ENCODE measurements around the gene ZNF107.
"Not testable (repeated sequence)": the region's sequence is repeated elsewhere in the genome, so short reads cannot be mapped to it uniquely, and the experiment has no call there.

Gene ZNF107

DNA sequence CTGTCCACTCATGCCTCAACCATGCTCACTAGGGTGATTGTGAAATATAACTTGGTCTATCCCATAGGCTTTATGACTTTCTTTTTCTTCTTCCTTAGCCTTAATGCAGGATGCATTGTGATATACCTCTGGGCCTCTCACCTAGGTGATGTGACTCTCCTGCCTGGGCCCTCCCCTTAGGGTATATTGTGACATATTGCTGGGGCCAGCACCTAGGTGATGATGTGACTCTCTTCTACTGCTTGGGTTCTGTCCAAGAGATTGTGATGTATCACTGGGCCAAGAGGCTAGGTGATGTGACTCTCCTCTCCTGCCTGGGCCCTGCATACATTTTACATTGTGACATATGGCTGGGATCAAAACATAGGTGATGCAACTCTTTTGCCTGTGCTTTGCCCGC, 14.7 kb upstream of the ZNF107 start:
- DNase-seq = no peak

DNA sequence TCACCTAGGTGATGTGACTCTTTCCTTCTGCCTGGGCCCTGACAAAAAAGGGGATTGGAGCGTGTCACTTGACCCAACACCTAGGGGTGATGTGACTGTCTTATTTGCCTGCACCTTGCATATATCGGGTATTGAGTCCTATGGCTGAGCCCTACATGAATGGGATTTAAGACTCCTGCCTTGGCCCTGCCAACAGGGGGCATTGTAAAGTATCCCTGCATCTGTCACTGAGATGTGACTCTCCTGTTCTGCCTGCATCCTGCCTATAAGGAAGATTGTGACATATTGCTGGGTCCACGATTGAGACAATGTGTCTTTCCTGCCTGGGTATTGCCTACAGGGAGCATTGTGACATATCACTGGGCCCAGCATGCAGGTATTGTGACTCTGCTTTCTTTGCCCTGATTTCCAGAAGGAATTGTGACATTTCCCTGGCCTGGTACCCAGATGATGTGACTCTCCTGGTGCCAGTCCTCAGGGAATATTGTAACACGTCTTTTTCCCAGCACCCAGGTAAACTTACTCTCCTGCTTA, 14.2 kb upstream of the ZNF107 start:
- DNase-seq = no peak

DNA sequence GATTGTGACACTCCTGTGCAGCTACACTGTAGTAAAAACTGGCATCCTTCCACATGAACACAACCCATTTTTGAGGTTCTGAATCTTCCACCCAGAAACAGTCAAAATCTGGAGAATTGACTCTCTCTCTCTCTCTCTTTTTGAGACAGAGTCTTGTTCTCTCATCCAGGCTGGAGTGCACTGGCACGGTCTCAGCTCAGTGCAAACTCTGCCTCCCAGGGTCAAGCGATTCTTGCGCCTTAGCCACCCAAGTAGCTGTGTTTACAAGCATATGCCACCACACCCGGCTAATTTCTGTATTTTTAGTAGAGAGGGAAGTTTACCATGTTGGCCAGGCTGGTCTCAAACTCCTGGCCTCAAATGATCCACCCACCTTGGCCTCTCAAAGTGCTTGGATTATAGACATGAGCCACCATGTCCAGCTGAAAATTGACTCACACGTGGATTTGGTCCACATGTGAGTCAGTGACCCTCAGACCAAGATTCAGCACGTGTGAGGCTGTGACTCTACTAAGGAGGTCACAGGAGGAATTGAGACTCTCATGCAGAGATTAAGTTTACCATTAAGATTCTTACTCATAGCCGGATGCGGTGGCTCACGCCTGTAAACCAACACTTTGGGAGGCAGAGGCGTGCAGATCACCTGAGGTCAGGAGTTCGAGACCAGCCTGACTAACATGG, 12.1 kb upstream of the ZNF107 start:
- DNase-seq = no peak

GRCh38 chr7:64654796-64655548, 11.0 kb upstream of the ZNF107 start:
- DNase-seq = no peak

DNA sequence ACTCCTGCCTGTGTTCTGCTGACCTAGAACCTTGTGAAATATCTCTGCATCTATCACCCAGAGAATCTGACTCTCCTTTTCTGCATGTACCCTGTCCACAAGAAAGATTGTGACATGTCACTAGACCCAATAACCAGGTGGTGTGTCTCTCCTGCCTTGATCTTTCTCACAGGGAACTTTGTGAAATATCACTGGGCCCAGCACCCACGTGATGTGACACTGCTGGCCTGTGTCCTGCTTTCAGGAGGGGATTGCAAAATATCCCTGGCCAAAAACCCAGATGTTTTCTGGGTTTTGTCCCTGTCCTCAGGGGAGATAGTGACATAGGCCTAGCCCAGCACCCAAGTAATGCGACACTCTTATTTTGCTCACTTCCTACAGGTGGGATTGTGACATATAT, 10.1 kb upstream of the ZNF107 start:
- DNase-seq = no peak

DNA sequence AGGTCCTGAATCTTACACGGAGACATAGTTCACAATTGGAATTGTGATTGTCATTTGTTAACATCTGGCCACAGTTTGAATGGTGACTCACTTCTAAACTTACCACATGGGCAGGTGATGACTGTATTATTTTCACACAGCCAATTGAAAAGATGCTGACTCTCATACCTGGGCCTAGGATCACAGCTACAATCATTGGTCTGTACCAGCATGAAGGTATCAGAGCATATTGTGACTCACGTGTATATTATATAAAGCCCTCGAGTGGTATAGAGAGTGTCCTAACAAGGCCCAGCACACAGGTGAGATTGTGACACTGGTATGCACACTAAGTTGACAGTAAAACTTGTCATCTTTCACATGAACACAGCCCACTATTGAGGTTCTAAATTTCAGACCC, 9.4 kb upstream of the ZNF107 start:
- DNase-seq = no peak

- not testable (repeated sequence) for DNase-seq
Measured at GRCh38 chr7:64662091-64662490, 3.8 kb upstream of the ZNF107 start.

GRCh38 chr7:64666663-64667050, 724 bp downstream of the ZNF107 start:
- no peak for DNase-seq

- no peak for DNase-seq
Measured at GRCh38 chr7:64667311-64667710, 1.4 kb downstream of the ZNF107 start.

GRCh38 chr7:64672414-64672813, 6.5 kb downstream of the ZNF107 start:
- DNase-seq = no peak

DNA sequence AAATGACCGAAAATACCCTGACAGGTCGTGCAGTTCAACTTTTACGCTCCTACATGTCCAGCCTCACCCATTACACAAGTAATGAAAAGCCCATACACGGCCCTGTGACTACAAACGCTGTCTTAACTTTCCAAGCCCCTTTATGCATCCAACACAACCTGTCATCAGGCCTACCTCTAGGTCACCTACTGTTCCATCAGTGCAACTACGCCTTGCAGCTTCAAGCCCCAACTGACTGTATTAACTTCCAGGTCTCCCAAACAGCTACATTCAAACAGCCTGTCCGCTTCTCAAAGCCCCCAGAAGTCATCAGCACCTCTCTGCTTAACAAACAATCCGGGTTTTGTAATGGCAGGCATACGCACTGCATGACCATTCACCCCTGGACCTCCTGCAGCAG, 19.2 kb downstream of the ZNF107 start:
- no peak for DNase-seq

- DNase-seq = no peak
Measured at GRCh38 chr7:64685741-64686140, 19.8 kb downstream of the ZNF107 start.

DNA sequence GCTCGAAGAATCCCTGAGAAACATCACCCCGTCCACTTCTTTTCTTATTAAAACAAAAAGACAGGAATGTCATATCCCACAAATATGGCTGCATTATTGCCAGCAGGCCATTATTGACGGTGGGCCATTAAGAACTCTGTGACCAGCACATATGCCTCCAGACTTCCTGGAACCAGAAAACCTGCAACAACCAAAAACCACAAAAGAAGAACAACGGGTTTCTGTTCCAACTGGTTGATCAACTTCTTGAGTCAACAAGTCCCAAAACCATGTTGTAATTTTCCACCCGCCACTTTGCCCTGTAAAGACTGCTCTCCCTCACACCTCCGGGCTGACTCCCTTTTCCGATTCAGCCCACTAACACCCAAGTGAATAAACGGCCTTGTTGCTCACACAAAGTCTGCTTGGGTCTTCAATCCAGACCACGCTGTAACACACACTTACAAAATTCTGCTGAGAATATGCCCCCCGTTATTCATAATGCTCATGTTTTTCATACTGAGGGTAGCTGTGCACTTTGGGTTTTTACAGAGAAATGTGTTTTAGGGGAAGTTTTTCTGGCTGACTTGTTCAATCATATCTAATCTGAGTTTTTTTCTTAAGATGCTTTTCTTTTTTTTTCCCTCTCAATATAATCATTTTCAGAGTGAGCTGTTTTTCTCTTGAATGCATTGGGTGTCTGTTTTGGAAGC, 20.7 kb downstream of the ZNF107 start:
- no peak for DNase-seq

- no peak for DNase-seq
Measured at GRCh38 chr7:64687249-64687648, 21.3 kb downstream of the ZNF107 start.

DNA sequence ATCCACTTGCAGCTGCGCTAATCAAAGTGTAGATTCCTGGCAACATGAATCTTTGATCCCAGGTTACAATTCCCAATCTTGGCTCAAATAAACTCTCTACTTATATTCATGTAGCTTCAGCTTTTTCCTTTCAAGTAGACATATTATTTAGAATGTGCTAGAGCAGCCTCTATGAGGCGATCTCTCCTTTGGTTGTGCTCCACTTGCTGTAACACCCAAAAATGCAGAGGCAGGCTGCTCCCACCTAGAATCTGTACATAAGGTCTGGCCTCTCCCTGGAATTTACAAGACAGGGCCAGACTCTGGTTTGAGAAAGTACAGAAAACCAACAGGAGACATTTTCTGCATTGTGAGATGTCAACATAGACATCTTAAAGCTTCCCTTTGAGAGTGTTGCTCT, 23.1 kb downstream of the ZNF107 start:
- no peak for DNase-seq

GRCh38 chr7:64691831-64692230, 25.9 kb downstream of the ZNF107 start:
- no peak for DNase-seq

GRCh38 chr7:64697863-64698262, 31.9 kb downstream of the ZNF107 start:
- not testable (repeated sequence) for DNase-seq

- DNase-seq = no peak
Measured at GRCh38 chr7:64706625-64707292, 40.8 kb downstream of the ZNF107 start.

DNA sequence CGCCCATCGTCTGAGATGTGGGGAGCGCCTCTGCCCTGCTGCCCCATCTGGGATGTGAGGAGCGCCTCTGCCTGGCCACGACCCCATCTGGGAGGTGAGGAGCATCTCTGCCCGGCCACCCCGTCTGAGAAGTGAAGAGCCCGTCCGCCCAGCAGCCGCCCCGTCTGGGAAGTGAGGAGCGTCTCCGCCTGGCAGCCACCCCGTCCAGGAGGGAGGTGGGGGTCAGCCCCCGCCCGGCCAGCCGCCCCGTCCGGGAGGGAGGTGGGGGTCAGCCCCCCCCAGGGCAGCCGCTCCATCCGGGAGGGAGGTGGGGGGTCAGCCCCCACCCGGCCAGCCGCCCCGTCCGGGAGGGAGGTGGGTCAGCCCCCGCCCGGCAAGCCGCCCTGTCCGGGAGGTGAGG, 52.0 kb downstream of the ZNF107 start:
- DNase-seq = not testable (repeated sequence)

DNA sequence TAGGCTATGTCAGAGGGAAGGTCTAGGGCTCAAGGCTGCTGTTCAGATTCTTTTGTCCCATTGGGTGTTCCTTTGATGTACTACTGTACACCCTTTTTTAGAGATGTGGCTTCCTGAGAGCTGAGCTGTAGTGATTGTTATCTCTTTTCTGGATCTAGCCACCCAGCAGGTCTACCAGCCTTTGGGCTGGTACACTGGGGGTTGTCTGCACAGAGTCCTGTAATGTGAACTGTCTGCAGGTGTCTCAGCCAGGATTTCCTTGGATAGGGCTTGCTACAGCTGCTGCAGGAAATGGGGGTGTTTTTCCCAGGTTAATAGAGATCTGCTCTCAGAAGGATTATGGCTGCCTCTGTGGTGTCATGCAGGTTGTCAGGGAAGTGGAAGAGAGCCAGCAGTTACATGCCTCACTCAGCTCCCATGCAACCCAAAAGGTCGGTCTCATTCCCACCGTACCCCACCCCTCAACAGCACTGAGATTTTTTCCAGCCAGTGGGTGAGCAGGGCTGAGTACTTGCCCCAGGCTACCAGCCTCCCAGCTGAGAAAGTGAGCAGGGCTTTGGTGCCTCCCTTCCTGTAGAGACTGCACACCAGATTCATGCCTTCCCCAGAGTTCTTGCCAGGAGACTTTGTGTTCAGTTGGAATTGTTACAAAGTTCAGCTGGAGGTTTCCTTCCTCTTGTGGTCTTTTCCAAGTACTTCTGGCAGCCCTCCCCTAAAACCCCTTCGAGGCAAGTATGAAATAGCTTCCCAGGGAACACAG, 63.3 kb downstream of the ZNF107 start:
- no peak for DNase-seq

DNA sequence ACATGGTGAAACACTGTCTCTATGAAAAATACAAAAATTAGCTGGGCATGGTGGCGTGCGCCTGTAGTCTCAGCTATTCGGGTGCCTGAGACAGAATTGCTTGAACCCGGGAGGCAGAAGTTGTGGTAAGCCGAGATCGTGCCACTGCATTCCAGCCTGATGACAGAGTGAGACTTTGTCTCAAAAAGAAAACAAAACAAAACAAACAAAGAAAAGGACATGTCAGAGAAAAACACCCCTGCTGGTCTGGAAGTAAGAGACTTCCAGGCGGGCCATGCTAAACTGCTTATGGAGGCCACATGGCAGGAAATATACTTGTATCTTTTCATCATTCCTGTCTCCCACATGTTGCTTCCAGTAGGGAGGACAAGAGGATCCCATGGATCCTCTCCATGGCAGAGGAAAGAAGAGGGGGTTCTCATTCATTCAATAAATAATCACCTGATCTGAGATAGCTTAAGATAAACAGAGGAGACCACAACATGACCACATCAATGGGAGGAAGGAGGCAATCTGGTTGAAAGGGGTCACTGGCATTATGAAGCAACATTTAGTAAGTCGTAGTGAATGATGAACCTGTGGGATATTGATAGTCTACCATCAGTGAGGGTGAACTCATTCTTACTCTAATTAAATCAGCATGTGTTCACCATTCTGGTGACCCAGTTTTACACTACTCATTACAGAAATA, 67.8 kb downstream of the ZNF107 start:
- DNase-seq = no peak

GRCh38 chr7:64736575-64736974, 70.6 kb downstream of the ZNF107 start:
- no peak for DNase-seq
